NCI-H187 (cell line): ENCODE measurements around the gene MYMK.

ENCODE experiments used
- DNase-seq, 2 experiments: peaks; one replicate each; lab custom pipeline; 2025; lab: John Stamatoyannopoulos, UW

MYMK gene

DNA sequence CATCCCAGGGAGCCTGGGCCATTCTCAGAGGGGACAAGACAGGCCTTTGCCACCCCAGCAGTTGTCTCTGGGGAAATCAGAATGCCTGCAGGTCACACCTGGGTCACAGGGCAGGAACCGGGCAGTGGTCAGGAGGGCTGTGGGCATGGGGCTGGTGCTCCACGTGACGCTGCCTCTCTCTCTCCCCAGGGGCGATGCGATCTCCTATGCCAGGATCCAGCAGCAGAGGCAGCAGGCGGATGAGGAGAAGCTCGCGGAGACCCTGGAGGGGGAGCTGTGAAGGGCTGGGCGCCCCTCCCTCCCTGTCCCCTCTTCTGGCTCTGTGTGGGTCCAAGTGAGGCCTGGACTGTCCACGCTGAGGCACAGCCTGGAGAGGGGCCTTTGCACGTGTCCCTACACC lies 56.4 kb downstream of the MYMK start:
- no peak for DNase-seq

DNA sequence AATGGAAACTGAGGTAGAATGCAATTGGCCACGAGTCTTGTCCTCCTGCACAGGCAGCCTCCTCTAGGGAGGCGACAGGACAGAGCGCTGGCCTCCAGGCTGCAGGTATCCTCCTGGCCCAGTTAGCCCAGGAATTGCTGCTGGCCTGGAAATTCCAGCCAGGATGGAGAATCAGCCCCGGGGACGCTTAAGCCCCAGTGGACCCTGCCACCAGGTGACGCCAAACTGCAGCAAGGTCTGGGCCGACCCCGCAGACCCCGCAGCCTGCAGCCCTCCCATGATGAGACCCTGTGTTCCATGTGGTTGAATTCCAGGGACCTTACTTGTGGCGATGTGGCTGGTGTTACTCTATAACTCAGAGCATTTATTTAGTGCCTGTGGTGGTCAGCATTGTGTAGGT lies 57.7 kb downstream of the MYMK start:
- no peak for DNase-seq

- no peak for DNase-seq
Observed at GRCh38 chr9:133465984-133466383, 58.8 kb downstream of the MYMK start.

DNA sequence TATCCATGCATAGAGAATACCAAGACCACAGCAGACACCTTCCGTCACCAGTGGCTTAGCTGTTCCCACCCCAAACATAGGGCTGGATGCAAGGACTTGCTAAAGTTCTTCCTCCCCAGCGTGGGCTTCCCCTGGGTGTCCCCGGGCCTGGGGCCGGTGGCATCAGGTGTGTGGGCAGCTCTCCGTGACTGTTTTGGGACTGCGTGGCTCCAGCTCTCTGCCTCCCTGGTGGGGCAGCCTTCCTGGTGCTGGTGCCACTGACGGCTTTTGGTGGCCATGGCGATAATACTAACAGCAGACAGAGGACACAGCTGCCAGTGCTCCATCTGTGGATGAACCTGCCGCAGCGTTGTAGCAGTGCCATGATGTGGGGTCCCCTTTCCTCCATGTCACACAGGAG lies 60.1 kb downstream of the MYMK start:
- no peak for DNase-seq
